Cerebellar cortex (tissue), 1 donor: ENCODE results near the gene NUP210.

Experiments used
- DNase-seq: peaks from one replicate; pipeline ENCODE4 v3.0.0-alpha.2; 2015; ENCODE audit warnings: low spot score

The NUP210 gene

GRCh38 chr3:13289771-13290285 lies 130.3 kb downstream of the NUP210 start:
- no peak for DNase-seq

DNA sequence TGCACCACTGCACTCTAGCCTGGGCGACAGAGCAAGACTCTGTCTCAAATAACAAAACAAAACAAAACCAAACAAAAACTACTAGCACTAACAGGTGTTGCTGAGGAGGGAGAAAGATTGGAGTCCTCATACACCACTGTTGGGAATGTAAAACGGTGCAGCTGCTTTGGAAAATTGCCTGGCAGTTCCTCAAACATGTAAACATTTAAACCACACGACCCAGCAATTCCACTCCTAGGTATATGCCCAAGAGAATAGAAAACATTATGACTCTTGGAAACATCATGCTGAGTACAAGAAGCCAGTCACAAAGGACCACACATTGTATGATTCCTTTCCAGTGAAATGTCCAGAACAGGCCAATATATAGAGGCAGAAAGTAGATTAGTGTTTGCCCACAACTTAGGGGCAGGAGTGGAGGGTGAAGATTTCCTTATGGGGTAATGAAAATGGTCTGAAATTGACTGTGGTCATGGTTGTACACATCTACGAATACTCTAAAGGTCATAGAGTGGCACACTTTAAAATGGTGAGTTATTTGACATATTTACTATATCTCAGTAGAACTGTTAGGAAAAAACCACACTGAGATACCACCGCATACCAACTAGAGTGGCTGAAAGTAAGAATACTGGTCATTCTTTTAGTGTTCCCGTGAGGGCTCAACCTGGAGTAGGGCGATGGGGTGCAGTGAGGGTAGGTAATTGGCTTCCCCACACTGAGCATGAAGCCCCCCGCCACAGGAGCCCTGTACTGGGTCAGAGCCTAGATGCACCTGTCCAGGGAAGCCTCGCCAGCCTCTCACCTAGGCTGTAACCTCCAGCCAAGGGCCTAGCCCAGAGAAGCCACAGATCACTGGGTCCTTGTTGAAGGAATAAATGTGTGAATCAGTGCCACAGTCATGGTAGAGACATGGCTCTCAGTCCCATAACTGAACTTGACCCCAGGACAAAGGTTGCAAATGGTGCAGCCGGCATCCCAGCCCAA lies 131.1 kb downstream of the NUP210 start:
- no peak for DNase-seq

DNA sequence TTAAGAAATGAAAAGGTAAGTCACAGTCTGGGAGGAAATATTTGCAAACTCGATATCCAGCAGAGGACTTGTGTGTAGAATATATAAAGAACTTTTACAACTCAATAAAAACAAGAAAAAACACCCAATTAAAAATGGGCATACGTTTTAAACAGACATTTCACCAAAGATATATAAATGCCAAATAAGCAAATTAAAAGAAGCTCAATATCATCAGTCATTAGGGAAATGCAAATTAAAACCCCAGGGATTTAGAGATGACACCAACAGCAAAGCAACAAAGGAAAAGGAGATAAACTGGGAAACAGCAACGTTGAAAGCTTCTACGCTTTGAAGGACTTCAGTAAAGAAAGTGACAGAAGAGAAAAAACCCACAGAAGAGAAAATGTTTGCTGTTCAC lies 132.3 kb downstream of the NUP210 start:
- DNase-seq: no peak

DNA sequence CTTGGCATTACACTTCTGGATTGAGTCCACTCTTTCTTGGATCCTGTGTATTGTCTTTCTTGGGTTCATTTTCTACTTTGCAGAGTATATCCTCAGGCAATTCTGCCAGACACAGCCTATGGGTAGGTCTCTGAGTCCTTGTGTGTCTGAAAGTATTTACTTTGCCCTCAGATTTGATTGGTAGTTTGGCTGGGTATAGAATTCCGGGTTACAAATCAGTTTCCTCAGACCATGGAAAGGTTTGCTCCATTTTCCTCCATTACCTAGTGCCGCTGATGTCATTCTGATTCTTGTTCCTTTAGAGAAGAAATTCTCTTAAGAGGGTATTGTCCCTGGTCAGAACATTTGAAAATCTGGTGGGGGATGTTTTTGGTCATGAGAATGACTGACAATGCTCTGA lies 133.2 kb downstream of the NUP210 start:
- DNase-seq: no peak

- no peak for DNase-seq
Measured at GRCh38 chr3:13285007-13285567, 135.0 kb downstream of the NUP210 start.

- no peak for DNase-seq
Measured at GRCh38 chr3:13283877-13284264, 136.3 kb downstream of the NUP210 start.

DNA sequence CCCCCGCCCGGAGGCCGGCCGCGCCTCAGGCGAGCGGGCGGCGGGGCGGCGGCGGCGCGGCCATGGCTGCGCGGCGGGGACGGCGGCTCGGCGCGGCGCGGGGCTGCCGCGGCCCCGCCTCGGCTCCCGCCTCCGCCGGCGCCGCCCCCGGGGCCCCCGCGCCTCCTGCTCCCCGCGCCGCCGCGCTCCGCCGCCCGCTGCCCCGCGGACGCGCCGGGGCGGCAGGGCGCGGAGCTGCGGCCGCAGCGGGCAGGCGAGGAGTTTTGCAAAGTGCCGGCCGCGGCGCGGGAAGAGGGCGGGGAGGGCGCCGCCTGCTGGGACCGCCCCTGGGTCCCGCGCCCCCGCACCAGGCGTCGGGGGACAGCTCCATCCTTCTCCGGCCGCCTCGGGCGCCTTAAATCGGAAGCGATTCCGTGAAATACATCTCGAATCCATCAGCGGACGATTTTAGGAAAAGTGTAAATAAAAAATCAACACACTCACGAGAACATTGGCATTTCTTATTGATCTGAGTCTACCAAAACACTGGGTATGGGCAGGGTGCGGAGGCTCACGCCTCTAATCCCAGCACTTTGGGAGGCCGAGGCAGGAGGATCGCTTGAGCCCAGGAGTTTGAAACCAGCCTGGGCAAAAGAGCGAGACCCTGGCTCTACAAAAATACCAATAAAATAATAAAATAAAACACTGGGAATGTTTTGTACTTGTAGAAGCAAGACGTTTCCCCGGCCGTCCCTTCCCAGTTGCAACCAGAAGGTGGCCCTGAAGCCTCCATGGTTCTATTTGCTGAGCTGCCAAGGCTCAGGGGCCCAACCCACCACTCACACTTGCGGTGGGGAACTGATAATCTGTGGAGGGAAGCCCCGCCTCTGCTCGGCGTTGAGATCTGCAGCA lies 136.9 kb downstream of the NUP210 start:
- peak; percentile 40 for DNase-seq

- no peak for DNase-seq
Measured at GRCh38 chr3:13282358-13282985, 137.7 kb downstream of the NUP210 start.

DNA sequence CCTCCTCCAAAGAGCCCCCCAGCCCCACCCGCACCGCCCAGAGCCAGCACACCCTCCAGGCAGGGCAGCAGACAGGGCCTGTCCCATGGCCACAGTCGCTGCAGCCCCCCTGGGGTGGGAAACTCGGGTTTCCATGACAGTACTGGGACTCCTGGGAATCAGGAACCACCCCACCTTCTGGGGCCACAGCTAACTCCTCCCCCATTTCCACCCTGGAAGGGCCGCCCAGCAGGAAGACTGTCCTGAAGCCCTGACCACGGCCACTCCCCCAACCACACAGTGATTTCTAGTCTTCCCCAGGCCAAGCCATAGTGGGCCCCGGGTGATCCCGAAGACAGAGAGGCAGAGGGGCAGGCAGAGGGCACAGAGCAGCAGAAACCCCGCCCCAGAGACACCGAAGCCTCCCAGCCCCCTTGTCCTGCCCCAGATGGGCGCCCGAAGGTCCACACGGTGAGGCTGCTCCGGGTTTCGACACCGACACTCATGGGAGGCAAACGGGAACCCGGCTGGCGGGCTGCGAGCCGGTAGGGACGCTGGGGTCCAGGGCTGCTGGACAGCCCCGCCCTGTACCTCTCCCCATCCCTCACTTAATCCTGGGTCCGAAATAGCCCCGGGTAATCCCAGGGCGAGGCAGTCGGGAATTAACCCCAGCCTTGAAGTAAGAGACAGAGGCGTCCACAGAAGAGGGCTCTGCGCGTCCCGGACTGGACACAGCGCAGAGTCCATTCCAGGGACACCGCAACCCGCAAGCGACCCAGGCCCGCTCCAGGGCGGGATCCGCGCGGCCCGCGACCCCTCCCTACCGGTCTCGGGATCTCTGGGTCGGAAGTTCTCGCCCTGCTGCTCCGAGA lies 138.4 kb downstream of the NUP210 start:
- DNase-seq: no peak

GRCh38 chr3:13280811-13281506 lies 139.2 kb downstream of the NUP210 start:
- DNase-seq: no peak

DNA sequence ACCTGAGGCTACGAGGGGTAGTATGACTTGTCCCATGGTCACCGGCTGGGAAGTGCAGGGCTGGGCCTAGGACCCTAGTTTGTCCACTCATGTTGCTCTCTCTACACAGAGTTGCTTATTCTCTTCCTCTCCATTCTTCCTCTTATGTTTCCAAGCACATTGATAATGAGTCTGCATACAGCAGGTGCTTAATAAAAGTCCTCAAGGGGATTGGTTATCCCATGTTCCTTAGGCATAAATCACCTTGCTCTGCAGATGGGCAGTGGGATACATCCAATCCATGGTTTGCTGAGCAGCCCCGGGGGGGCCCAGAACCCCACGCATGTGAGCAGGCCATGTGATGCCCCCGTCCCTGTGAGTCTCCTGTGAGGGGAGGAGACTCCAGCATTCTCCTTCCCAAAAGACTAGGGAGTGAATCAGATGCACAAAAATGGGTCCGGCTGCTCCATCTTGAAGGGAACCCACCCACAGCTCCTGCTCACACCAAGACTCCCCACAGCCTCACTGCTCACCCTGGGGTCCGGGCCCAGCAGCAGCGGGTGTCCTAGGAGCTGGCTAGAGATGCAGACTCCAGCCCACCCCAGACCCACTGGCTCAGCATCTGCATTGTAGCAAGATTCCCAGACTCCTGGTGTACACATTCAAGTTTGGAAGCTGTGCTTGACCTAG lies 139.9 kb downstream of the NUP210 start:
- DNase-seq: no peak

DNA sequence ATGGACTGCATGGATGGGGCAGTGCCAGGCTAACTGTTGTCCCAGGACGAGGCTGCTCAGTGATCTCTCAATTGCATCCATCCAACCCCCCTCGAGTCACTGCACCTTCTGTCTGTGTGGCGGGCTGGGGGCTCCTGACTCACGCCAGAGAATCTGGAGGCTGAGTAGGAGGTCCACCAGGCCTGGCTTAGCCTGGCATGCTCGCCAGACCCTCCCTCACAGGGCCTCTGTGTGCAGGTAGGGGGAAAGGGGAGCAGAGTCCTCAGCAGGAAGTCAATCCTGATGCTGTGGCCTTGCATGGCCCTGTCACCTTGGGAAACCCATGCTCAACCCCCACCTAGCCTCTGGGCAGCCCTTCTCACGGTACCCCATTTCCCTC lies 140.6 kb downstream of the NUP210 start:
- no peak for DNase-seq

DNA sequence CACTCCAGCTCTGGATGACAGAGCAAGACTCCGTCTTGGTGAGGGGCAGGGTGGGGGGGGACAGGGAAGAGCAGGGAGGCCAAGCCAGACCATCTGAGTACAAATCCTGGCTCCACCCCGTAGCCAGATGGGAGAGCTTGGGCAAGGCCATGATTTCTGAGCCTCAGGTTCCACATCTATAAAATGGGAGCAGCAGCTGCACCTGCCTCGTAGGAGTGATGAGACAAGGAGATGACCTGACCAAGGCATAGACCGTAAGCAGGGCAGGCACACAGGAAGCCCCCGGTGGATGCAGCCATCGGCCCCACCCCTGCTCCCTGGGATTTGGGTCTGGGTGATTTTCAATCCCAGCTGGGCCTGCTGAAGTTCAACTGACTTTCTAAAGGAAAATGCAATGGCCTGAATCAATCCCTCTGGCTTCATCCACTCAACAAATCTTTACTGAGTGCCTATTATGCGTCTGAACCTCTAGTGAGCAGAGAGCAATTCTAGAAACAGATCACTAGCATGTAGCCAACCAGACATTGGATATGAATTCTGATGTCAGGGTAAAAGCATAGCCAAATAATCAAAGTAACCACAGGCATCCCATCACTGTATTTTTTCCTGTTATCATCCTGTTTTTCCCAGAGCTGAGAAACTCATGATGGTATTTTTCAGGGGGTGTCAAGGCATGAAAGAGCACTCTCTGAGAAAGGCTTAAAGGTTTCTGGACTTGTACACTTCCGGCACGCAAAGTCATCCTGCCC lies 141.2 kb downstream of the NUP210 start:
- DNase-seq: no peak

GRCh38 chr3:13277860-13278531 lies 142.1 kb downstream of the NUP210 start:
- DNase-seq: peak; percentile 40

DNA sequence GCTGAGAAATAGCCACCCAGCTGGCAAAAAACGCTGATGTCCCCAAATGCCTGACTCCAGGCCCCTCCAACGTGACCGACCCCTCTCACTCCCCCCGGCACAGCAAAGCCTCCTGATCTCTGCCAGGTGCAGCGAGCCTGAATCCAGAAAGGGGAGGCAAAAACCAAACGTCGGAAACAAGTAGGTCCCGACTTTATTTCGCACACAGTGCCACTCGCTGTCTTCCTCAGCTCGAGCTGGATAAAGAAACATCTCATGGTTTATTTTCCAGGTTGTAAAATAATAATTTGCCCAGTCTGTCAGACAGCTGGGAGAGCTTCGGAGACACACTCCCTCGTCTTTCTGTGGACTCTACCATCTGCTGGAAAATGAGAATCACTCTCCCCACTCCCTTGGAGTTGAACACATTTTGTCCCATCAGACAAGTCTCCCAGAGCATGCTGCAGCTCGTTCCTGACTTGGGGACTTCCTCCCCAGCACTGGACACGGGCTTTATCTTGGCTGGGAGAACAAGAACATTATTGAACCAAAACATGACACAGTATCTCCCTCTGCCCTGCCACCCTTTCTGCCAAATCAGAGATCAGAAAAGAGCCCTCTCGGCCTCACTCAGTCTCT lies 142.8 kb downstream of the NUP210 start:
- peak; percentile 57 for DNase-seq

GRCh38 chr3:13276438-13277195 lies 143.5 kb downstream of the NUP210 start:
- DNase-seq: peak; percentile 83

DNA sequence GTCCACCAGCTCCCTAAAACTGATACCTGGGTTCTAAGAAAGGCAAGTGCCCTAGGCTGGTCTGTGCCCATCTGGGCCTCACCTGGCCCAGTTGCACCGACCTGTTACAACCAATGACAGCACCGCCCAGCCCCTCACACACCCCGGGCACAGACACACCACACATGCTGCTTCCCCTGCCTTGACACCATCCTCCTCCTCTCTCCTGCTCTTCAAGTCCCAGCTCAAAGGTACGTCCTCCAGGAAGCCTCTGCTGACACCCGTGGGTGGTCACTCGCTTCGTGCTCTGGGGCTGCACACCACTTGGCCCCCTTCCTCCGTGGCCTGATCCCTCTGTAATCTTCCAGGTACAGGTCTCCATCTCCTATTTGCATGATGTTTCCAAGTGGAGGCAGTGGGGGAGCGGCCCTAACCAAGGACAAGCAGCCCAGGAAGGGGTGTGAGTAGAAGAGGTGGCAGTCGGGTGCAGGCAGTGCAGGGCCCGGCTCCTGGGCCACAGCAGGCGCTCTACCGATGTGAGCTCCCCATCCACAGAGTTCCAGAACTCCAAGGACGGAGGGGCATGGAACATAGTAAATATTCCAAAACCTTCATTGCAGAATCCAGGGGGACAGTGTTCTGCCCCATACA lies 144.6 kb downstream of the NUP210 start:
- DNase-seq: no peak
